H9 (cell line): ENCODE results near the gene ERGIC3. TPM values are rescaled to one million over a fixed set of nuclear protein-coding genes. Genes with fewer than 3 reads are reported as not detected.

ENCODE experiments used
- DNase-seq: peaks from one replicate; pipeline ENCODE4 v3.0.0-alpha.2; 2017
- H2AFZ ChIP-seq: one replicate; pipeline ENCODE4 v1.6.1; 2013; ENCODE audit warnings: mild to moderate bottlenecking, low read length, control low read depth, moderate library complexity
- H2AK5ac ChIP-seq: 2 replicates; pipeline ENCODE4 v1.6.1; 2013; ENCODE audit warnings: low read length, control low read depth, mixed read lengths; ENCODE audit not compliant: insufficient read length
- H2BK120ac ChIP-seq: one replicate; pipeline ENCODE4 v1.6.1; 2013; ENCODE audit warnings: low read depth, mild to moderate bottlenecking, low read length, control low read depth, inconsistent platforms; ENCODE audit not compliant: poor library complexity, severe bottlenecking
- H2BK12ac ChIP-seq: 2 replicates; pipeline ENCODE4 v1.6.1; 2013; ENCODE audit warnings: low read length, control low read depth, mixed read lengths, low read depth; ENCODE audit not compliant: insufficient read length
- H2BK15ac ChIP-seq: 2 replicates; pipeline ENCODE4 v1.6.1; 2013; ENCODE audit warnings: low read depth, low read length, control low read depth
- H2BK20ac ChIP-seq: one replicate; pipeline ENCODE4 v1.6.1; 2013; ENCODE audit warnings: low read depth, mild to moderate bottlenecking, low read length, control low read depth, inconsistent platforms; ENCODE audit not compliant: poor library complexity, severe bottlenecking
- H2BK5ac ChIP-seq: 2 replicates; pipeline ENCODE4 v1.6.1; 2013; ENCODE audit warnings: low read length, control low read depth, mixed read lengths; ENCODE audit not compliant: insufficient read length
- H3K14ac ChIP-seq: 2 replicates; pipeline ENCODE4 v1.6.1; 2013; ENCODE audit warnings: low read length, control low read depth; ENCODE audit not compliant: insufficient read depth
- H3K18ac ChIP-seq: 2 replicates; pipeline ENCODE4 v1.6.1; 2013; ENCODE audit warnings: low read depth, mild to moderate bottlenecking, mixed read lengths, low read length, control low read depth; ENCODE audit not compliant: insufficient read length
- H3K23ac ChIP-seq: 2 replicates; pipeline ENCODE4 v1.6.1; 2013; ENCODE audit warnings: low read length, control low read depth, mixed read lengths, low read depth; ENCODE audit not compliant: insufficient read length
- H3K23me2 ChIP-seq: 2 replicates; pipeline ENCODE4 v1.6.1; 2013; ENCODE audit warnings: low read depth, mild to moderate bottlenecking, mixed read lengths, low read length, control low read depth; ENCODE audit not compliant: insufficient read length, poor library complexity, severe bottlenecking
- H3K27ac ChIP-seq: 2 replicates; pipeline ENCODE4 v1.5.1; 2013; ENCODE audit warnings: low read length, control low read depth, mixed read lengths, low read depth; ENCODE audit not compliant: insufficient read length
- H3K27me3 ChIP-seq: 2 replicates; pipeline ENCODE4 v1.6.1; 2013; ENCODE audit warnings: low read length, control low read depth, inconsistent platforms; ENCODE audit not compliant: insufficient read depth
- H3K4ac ChIP-seq: 2 replicates; pipeline ENCODE4 v1.6.1; 2013; ENCODE audit warnings: low read depth, mild to moderate bottlenecking, control low read depth, inconsistent platforms, low read length, moderate library complexity
- H3K4me1 ChIP-seq: 2 replicates; pipeline ENCODE4 v1.6.1; 2013; ENCODE audit warnings: low read length, control low read depth, inconsistent platforms; ENCODE audit not compliant: insufficient read depth
- H3K4me2 ChIP-seq: 2 replicates; pipeline ENCODE4 v1.6.1; 2013; ENCODE audit warnings: low read length, control low read depth, mixed read lengths; ENCODE audit not compliant: insufficient read length, insufficient read depth
- H3K56ac ChIP-seq: 2 replicates; pipeline ENCODE4 v1.6.1; 2013; ENCODE audit warnings: low read depth, mild to moderate bottlenecking, mixed read lengths, low read length, control low read depth; ENCODE audit not compliant: insufficient read length
- H3K79me1 ChIP-seq: 2 replicates; pipeline ENCODE4 v1.6.1; 2013; ENCODE audit warnings: low read depth, mild to moderate bottlenecking, moderate library complexity, low read length, control low read depth, inconsistent platforms; ENCODE audit not compliant: insufficient read depth, poor library complexity, severe bottlenecking
- H3K79me2 ChIP-seq: 2 replicates; pipeline ENCODE4 v1.6.1; 2013; ENCODE audit warnings: low read length, control low read depth, inconsistent platforms; ENCODE audit not compliant: insufficient read depth
- H3K9ac ChIP-seq: 2 replicates; pipeline ENCODE4 v1.6.1; 2013; ENCODE audit warnings: low read length, control low read depth, mixed read lengths; ENCODE audit not compliant: insufficient read length; ENCODE audit errors: extremely low read depth
- H3K9me3 ChIP-seq: one replicate; pipeline ENCODE4 v1.6.1; 2013; ENCODE audit warnings: low read depth, low read length, inconsistent platforms; ENCODE audit not compliant: control insufficient read depth
- H3T11ph ChIP-seq: one replicate; pipeline ENCODE4 v1.6.1; 2013; ENCODE audit warnings: mild to moderate bottlenecking, low read length, control low read depth, inconsistent platforms
- H4K20me1 ChIP-seq: one replicate; pipeline ENCODE4 v1.6.1; 2013; ENCODE audit not compliant: control insufficient read depth, insufficient read length, insufficient read depth
- H4K5ac ChIP-seq: 2 replicates; pipeline ENCODE4 v1.6.1; 2013; ENCODE audit warnings: low read depth, mild to moderate bottlenecking, mixed read lengths, low read length, control low read depth; ENCODE audit not compliant: insufficient read length
- H4K8ac ChIP-seq: replicated peaks from 2 replicates; pipeline ENCODE4 v1.6.1; 2013; ENCODE audit warnings: low read length, control low read depth, mixed read lengths, low read depth; ENCODE audit not compliant: insufficient read length
- H4K91ac ChIP-seq: 2 replicates; pipeline ENCODE4 v1.6.1; 2013; ENCODE audit warnings: low read depth, mild to moderate bottlenecking, moderate library complexity, mixed read lengths, low read length, control low read depth; ENCODE audit not compliant: insufficient read length
- H3K27ac Mint-ChIP-seq, 3 experiments: 2 replicates in 2 of 3; 3 replicates in 1 of 3; pipeline ENCODE4 v1.8.0; 2020 to 2021; ENCODE audit warnings: mixed read lengths in 3 of 3, mild to moderate bottlenecking in 1 of 3, moderate library complexity in 1 of 3
- H3K27me3 Mint-ChIP-seq: 2 replicates; pipeline ENCODE4 v1.8.0; 2021; ENCODE audit warnings: low read depth, mild to moderate bottlenecking, moderate library complexity, mixed read lengths
- H3K36me3 Mint-ChIP-seq, 3 experiments: 2 replicates in 2 of 3; 3 replicates in 1 of 3; pipeline ENCODE4 v1.8.0; 2020 to 2021; ENCODE audit warnings: low read depth in 3 of 3, mixed read lengths in 3 of 3; ENCODE audit not compliant: insufficient read depth in 1 of 3
- H3K4me1 Mint-ChIP-seq, 2 experiments: 2 replicates each; pipeline ENCODE4 v1.8.0; 2020; ENCODE audit warnings: mixed read lengths in 2 of 2
- H3K4me3 Mint-ChIP-seq, 2 experiments: 2 replicates in 1 of 2; 3 replicates in 1 of 2; pipeline ENCODE4 v1.8.0; 2020 to 2021; ENCODE audit warnings: mild to moderate bottlenecking in 2 of 2, mixed read lengths in 2 of 2, moderate library complexity in 1 of 2
- H3K9me3 Mint-ChIP-seq, 2 experiments: 2 replicates in 1 of 2; 3 replicates in 1 of 2; pipeline ENCODE4 v1.8.0; 2020; ENCODE audit warnings: mild to moderate bottlenecking in 2 of 2, mixed read lengths in 2 of 2, moderate library complexity in 1 of 2
- CTCF ChIP-seq: fragments of 200-600 bp; sonication (generic); conservative IDR thresholded peaks from 3 replicates; pipeline ENCODE4 v1.8.0; 2021; ENCODE audit warnings: antibody characterized with exemption, mild to moderate bottlenecking
- WGBS: extraction: QIAGEN DNeasy Blood & Tissue Kit; methylation state at CpG from one replicate; pipeline ENCODE4 v1.1.7; 2013; ENCODE audit warnings: missing lambda C conversion rate, low lambda C conversion rate, mixed read lengths; ENCODE audit not compliant: insufficient read length; ENCODE audit errors: extremely low coverage; 5-methylcytosine and 5-hydroxymethylcytosine counted together
- total RNA-seq: library from RNA; stranded (reverse); gene quantifications from 2 replicates; pipeline ENCODE4 v1.2.1, GENCODE V29; 2021

Gene ERGIC3
- total RNA-seq, 1 experiment from 2014 or later: 188 TPM

DNA sequence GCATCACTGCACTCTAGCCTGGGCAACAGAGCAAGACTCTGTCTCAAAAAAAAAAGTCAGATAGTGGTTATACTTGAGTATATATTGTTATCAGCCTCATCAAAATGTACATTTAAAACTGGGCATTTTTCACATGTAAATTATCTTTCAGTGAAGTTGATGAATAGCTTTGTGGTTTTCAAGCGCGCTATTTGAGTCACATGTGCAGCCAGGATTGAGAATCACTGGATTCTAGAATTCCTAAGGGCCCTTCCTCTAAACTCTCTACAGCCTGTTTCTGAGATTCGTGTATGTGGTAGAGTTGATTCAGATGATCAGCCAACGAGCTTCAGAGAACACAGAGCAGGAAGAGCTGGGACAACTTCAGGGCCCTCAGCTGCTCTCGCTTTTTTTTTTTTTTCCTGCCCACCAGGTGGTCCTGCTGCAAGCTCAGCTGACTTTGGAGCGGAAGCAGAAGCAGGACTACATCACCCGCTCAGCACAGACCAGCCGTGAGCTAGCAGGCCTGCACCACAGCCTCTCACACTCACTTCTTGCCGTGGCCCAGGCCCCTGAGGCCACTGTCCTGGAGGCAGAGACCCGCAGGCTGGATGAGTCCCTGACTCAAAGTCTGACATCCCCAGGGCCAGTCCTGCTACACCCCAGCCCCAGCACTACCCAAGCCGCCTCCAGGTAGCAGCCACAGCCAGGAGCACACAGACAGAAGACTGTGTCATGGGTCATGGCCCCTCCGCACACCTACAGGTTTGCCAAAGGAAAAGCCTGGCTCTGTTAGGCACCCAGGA, 30.7 kb upstream of the ERGIC3 start:
- Histone ChIP-seq H3K23ac (no peak overlapping the region), H3K23me2 (no peaks in the 10 kb centered on the region), H3K4ac (no peak overlapping the region), H3K56ac (no peak overlapping the region), H4K91ac (no peak overlapping the region), H3K79me1 (no peaks in the 10 kb centered on the region), H4K5ac (no peak overlapping the region), H3K9me3 (no peaks in the 10 kb centered on the region), H2BK12ac (no peak overlapping the region), H3K4me2 (no peak overlapping the region), H2BK120ac (no peak overlapping the region), H3K9ac (no peak overlapping the region), H2BK15ac (no peak overlapping the region), H3T11ph (no peak overlapping the region), H3K79me2 (no peaks in the 10 kb centered on the region), H2BK20ac (no peak overlapping the region), H3K14ac (no peak overlapping the region), H4K20me1 (no peaks in the 10 kb centered on the region), H3K18ac (no peak overlapping the region), H3K27me3 (no peaks in the 10 kb centered on the region), H2BK5ac (no peak overlapping the region), H2AFZ (no peak overlapping the region), H3K27ac (no peak overlapping the region), H3K4me1 (no peaks in the 10 kb centered on the region), H2AK5ac (no peak overlapping the region), H4K8ac (no peak overlapping the region)
- no peak for DNase-seq
- WGBS: no CpG with 5 or more reads among the region's 12 CpGs
- H3K27me3 Mint-ChIP-seq: no peaks in the 10 kb centered on the region; the same call in 1 of the 2 replicates
- H3K36me3 Mint-ChIP-seq: peaks cover 4 to 43% (median 43%) of the 10 kb centered on the region in 3 experiments; a peak in 6 of 7 replicates
- H3K4me3 Mint-ChIP-seq: no peak overlapping the region
- no peak overlapping the region for H3K27ac Mint-ChIP-seq
- H3K4me1 Mint-ChIP-seq: no peaks in the 10 kb centered on the region
- no peak for TF ChIP-seq CTCF
- no peaks in the 10 kb centered on the region for H3K9me3 Mint-ChIP-seq
